Stimulated activated CD8-positive, alpha-beta memory T cell treated with anti-CD3 and anti-CD28 coated beads, Interleukin-12 subunit alpha, Interleukin-12 subunit beta, amount 100 ng/mL, for 24 hours (primary cell): ENCODE measurements around the gene SBDS.

ENCODE experiments used
- DNase-seq: peaks from one replicate; pipeline ENCODE4 v3.0.0-alpha.2; 2020; ENCODE audit errors: extremely low read depth

SBDS gene

GRCh38 chr7:66946545-66946944, 48.8 kb downstream of the SBDS start:
- DNase-seq, result no peak

GRCh38 chr7:66939325-66939724, 56.1 kb downstream of the SBDS start:
- no peak for DNase-seq

- no peak for DNase-seq
These were observed 57.4 kb downstream of the SBDS start for GRCh38 chr7:66937940-66938339.
